AG09319 (cell line): ENCODE measurements around the gene CDC42SE2.

ENCODE experiments used
- DNase-seq: peaks from one replicate; pipeline ENCODE4 v3.0.0-alpha.2; 2010; ENCODE audit warnings: low read depth; ENCODE audit errors: extremely low read depth
- TF ChIP-seq, protein P1 (sequence below): IDR thresholded peaks from 2 replicates; pipeline ENCODE4 v1.5.1; 2011; ENCODE audit warnings: low read depth, mild to moderate bottlenecking, inconsistent platforms, low read length, moderate library complexity

CDC42SE2 gene

DNA sequence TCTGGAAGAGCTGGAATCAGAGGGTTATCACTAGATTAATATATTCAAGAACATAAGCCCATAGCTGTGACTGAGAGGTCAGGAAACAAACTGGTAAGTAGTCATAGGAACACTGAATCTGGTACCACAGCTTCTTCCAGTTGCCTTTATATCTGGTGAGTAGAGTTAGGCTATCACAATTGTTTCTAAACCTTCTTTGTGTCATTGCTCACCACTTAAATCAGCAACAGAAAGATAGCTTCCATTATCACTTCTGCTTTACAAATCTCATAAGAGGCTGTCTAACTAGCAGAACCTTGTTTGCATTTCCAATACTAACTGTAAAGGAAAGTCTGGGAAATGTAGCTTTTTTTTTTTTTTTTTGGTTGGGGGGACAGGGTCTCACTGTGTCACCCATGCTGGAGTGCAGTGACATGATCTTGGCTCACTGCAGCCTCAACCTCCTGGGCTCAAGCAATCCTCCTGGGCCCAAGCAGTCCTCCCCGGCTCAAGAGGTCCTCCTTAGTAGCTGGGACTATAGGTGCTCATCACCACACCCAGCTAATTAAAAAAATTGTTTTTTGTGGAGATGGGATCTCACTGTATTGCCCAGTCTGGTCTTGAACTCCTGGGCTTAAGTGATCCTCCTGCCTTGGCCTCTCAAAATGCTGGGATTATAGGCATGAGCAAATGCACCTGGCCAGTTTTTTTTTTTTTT lies 22.0 kb downstream of the CDC42SE2 start:
- no peak for DNase-seq
- TF ChIP-seq, protein P1, sequence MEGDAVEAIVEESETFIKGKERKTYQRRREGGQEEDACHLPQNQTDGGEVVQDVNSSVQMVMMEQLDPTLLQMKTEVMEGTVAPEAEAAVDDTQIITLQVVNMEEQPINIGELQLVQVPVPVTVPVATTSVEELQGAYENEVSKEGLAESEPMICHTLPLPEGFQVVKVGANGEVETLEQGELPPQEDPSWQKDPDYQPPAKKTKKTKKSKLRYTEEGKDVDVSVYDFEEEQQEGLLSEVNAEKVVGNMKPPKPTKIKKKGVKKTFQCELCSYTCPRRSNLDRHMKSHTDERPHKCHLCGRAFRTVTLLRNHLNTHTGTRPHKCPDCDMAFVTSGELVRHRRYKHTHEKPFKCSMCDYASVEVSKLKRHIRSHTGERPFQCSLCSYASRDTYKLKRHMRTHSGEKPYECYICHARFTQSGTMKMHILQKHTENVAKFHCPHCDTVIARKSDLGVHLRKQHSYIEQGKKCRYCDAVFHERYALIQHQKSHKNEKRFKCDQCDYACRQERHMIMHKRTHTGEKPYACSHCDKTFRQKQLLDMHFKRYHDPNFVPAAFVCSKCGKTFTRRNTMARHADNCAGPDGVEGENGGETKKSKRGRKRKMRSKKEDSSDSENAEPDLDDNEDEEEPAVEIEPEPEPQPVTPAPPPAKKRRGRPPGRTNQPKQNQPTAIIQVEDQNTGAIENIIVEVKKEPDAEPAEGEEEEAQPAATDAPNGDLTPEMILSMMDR: no peak

DNA sequence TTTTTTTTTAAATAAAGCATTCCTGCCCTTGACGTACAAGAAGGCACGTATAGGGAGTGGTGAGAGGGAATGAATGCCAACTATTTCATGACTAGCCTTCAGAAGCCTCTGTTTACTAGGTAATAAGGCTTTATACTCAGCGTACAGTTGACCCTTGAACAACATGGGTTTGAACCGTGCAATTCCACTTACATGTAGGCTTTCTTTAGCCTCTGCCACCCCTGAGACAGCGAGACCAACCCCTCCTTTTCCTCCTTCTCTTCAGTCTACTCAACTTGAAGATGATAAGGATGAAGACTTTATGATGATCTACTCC lies 22.5 kb downstream of the CDC42SE2 start:
- DNase-seq: no peak
- TF ChIP-seq, protein P1: no peak

DNA sequence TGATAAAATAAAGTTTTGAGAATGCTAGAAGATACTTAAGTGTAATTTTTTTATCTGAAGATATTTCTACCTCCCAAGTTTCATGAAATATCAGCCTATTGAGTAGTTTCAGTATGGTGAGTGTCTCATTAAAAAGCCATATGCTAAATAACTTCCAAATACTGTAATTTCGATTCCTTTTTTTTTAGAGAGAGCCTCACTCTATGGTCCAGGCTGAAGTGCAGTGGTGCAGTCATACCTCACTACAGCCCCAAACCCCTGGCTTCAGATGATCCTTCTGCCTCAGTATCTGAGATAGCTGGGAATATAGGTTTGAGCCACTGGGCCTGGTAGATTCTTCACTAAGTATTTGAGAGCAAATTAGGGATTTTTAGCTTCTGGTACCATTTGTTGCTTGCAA lies 24.5 kb downstream of the CDC42SE2 start:
- no peak for DNase-seq
- TF ChIP-seq, protein P1: no peak

DNA sequence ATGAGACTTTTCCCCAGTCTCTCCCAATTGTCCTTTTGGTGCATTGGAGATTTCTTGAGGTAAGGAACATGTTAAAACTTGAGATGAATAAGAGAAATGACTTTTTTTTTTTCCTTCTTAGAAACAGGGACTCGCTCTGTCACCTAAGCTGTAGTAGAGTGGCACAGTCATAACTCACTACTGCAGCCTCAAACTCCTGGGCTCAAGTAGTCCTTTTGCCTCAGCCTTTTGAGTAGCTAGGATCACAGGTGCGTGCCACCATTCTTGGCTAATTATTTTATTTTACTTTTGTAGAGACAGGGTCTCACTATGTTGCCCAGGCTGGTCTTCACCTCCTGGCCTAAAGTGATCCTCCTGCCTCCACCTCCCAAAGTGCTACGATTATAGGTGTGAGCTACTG lies 25.9 kb downstream of the CDC42SE2 start:
- no peak for DNase-seq
- TF ChIP-seq, protein P1: no peak

DNA sequence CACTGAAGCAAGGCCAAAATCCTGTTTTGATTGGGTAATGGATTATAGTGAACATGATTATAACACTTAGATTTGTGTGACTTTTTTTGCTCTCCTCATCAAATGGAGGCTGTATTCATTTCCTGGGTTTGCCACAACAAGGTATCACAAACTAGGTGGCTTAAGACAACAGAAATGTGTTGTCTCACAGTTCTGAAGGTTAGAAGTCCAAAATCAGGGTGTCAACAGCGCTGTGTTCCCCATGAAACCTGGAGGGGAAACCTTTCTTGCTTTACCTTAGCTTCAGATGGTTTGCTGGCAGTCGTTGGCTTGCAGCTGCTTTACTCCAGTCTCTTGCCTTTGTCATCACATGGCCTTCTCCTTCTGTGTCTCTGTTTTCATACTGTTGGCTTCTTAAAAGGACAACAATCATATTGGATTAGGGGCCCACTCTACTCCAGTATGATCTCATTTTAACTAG lies 32.4 kb downstream of the CDC42SE2 start:
- TF ChIP-seq, protein P1: no peak
- no peak for DNase-seq

DNA sequence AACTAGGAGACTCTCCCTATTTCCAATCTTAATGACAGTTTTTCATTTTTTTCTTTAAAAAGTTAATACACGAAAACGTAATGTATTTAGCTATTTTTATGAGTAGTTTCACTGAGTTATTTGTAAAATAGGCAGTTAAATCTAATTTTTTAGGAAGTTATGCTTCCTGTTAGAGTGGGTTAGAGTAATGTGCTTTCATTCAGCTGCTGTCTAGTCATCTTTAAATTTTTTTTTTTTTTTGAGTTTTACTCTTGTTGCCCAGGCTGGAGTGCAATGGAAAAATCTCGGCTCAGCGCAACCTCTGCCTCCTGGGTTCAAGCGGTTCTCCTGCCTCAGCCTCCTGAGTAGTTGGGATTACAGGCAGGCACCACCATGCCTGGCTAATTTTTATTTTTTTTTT lies 34.0 kb downstream of the CDC42SE2 start:
- TF ChIP-seq, protein P1: no peak

DNA sequence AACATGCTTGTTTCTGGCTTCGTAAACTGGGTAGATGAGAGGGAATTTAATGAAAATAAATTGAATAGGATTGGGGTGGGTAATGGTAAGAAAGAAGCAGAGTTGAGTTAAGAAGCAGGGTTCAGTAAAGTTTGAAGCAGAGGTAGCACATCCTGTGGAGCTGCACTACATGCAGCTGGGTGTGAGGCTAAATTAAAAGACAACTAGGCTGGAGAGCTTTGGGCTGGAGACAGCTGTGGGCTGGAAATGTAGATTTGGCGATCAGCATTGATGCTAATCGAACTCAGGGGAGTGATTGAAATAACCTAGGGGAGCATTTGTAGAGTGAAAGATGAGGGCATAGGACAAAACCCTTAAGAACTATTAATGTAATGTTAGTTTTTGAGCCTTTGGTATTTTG lies 35.6 kb downstream of the CDC42SE2 start:
- no peak for DNase-seq
- TF ChIP-seq, protein P1: no peak

More for the DNA sequence above, 34.0 kb downstream of the CDC42SE2 start:
- DNase-seq: no peak
